WTC11 (cell line): ENCODE data around the gene SYTL2.

Source experiments
- ATF1 ChIP-seq: sonication (generic); formaldehyde crosslinking; IDR thresholded peaks from 2 replicates; pipeline ENCODE4 v1.8.1; 2023; ENCODE audit warnings: mild to moderate bottlenecking, moderate library complexity, missing genetic modification reagents
- CREM ChIP-seq: sonication (generic); formaldehyde crosslinking; IDR thresholded peaks from 2 replicates; pipeline ENCODE4 v1.8.1; 2022; ENCODE audit warnings: mild to moderate bottlenecking, missing genetic modification reagents, moderate library complexity
- CTCF ChIP-seq: fragments of 200-600 bp; IDR thresholded peaks from 2 replicates; pipeline ENCODE4 v1.8.0; 2022; ENCODE audit warnings: antibody characterized with exemption
- NFE2L1 ChIP-seq: sonication (generic); formaldehyde crosslinking; IDR thresholded peaks from 2 replicates; pipeline ENCODE4 v1.8.1; 2023; ENCODE audit warnings: missing genetic modification reagents

GRCh38 chr11:85751724-85752123 is 59.2 kb downstream of the SYTL2 start:
- TF ChIP-seq ATF1 (CRISPR knock-in tag) (no peak), CTCF (no peak), NFE2L1 (CRISPR knock-in tag) (no peak), CREM (no peak)
